Caco-2 (cell line): ENCODE measurements around the gene UBE2N. TPM values are rescaled to one million over a fixed set of nuclear protein-coding genes. Genes with fewer than 3 reads are reported as not detected.
"Not testable (repeated sequence)": the region's sequence is repeated elsewhere in the genome, so short reads cannot be mapped to it uniquely, and the experiment has no call there.

Experiments
- BruUV-seq: library from RNA; stranded (reverse); fragments of 400-500 nt; replicated peaks from 2 replicates; lab custom pipeline; 2021; lab: Mats Ljungman, UMichigan
- CTCF ChIA-PET: fragments of 300-600 bp; sonication (Branson Sonifier 250); formaldehyde crosslinking; loops from one replicate; lab custom pipeline; 2022; ENCODE audit warnings: antibody characterized with exemption; lab: Charles Lee
- POLR2A ChIA-PET: fragments of 300-600 bp; sonication (Branson Sonifier 250); formaldehyde crosslinking; loops from one replicate; lab custom pipeline; 2022; ENCODE audit warnings: antibody characterized with exemption; lab: Charles Lee
- DNase-seq, 2 experiments: peaks; one replicate each; pipeline versions ENCODE4 v3.0.0 to v3.0.0-alpha.2; 2020 to 2022
- H3K27me3 ChIP-seq: replicated peaks from 2 replicates; pipeline ENCODE4 v1.6.0; 2011; ENCODE audit warnings: low read length; ENCODE audit not compliant: control insufficient read depth, insufficient read depth
- H3K36me3 ChIP-seq: 2 replicates; pipeline ENCODE4 v1.5.1; 2011; ENCODE audit warnings: low read length; ENCODE audit not compliant: control insufficient read depth, insufficient read depth
- H3K4me1 ChIP-seq: fragments of 250-450 bp; sonication (Bioruptor Pico); 2 replicates; pipeline ENCODE4 v1.5.1; 2020; ENCODE audit warnings: mild to moderate bottlenecking
- H3K4me3 ChIP-seq: 2 replicates; pipeline ENCODE4 v1.5.1; 2011; ENCODE audit warnings: low read depth, mild to moderate bottlenecking, control low read depth, low read length
- H3K9me3 ChIP-seq: fragments of 250-450 bp; sonication (Bioruptor Pico); 2 replicates; pipeline ENCODE4 v1.5.1; 2020; ENCODE audit warnings: mild to moderate bottlenecking, moderate library complexity
- H3K27ac Mint-ChIP-seq: one replicate; pipeline ENCODE4 v1.8.0; 2022; ENCODE audit warnings: mixed read lengths; ENCODE audit not compliant: unreplicated experiment
- H3K27me3 Mint-ChIP-seq: one replicate; pipeline ENCODE4 v1.8.0; 2022; ENCODE audit warnings: mixed read lengths; ENCODE audit not compliant: insufficient read depth, unreplicated experiment
- H3K36me3 Mint-ChIP-seq: one replicate; pipeline ENCODE4 v1.8.0; 2022; ENCODE audit warnings: mild to moderate bottlenecking, mixed read lengths; ENCODE audit not compliant: insufficient read depth, unreplicated experiment
- H3K4me1 Mint-ChIP-seq: one replicate; pipeline ENCODE4 v1.8.0; 2022; ENCODE audit warnings: low read depth, mixed read lengths; ENCODE audit not compliant: unreplicated experiment
- H3K4me3 Mint-ChIP-seq: one replicate; pipeline ENCODE4 v1.8.0; 2022; ENCODE audit warnings: mild to moderate bottlenecking, moderate library complexity, mixed read lengths; ENCODE audit not compliant: unreplicated experiment
- H3K9me3 Mint-ChIP-seq: one replicate; pipeline ENCODE4 v1.8.0; 2022; ENCODE audit warnings: mixed read lengths; ENCODE audit not compliant: unreplicated experiment
- intact Hi-C: fragments of 100-400 bp; cut with micrococcal nuclease; formaldehyde crosslinking; loops from one replicate; pipeline ENCODE4 v1.10.0; 2022; ENCODE audit not compliant: unreplicated experiment
- total RNA-seq: library from RNA; stranded (reverse); gene quantifications from 2 replicates; pipeline ENCODE4 v1.2.3, GENCODE V29; 2022
- TF ChIP-seq, protein P1 (sequence below), 2 experiments: fragments of 200-600 bp in 1 of 2; IDR thresholded peaks; 1 replicate in 1 of 2; 2 replicates in 1 of 2; pipeline versions ENCODE4 v1.5.1 to v1.8.0; 2011 to 2022; ENCODE audit warnings: antibody characterized with exemption in 1 of 2, control low read depth in 1 of 2, inconsistent platforms in 1 of 2, low read depth in 1 of 2, low read length in 1 of 2, mild to moderate bottlenecking in 1 of 2, moderate library complexity in 1 of 2; ENCODE audit not compliant: insufficient read depth in 1 of 2, severe bottlenecking in 1 of 2, unreplicated experiment in 1 of 2

The UBE2N gene
- total RNA-seq, 1 experiment from 2014 or later = 153 TPM

DNA sequence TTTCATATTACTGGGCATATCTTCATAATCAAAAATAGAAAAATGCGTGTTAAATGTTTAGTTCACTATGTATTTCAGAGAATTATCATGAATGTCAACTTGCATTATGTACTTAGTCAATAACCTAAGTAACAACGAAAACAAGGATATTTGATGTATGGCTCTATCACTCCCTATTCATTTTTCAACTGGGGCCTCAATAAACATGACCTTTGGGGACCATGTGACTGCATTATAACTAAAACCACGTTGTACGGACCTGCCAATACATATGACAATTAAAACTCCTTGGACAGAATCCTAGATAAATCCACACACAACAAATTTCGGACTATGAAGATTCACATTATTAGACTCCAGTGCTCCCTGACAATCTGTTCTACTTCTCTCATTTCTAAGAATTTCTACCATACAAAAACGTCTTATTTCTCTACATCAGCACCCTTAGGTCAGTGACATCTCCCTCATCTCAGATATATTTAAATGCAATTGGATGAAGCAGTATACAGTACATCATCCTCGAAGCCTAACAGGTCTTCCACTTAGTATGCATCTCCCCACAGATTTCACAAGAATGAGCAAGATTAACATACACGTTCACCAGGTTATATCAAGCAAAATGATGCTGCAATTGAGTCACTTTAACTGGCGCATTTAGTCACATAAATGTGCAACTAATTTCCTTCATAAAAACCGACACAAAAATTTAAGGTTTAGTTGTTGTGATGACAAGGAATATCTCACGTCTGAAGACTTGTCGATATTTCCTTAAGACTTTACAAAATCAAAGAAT lies 1.5 kb downstream of the UBE2N start:
- H3K4me3 Mint-ChIP-seq = peak overlapping the region; percentile 98
- peaks cover 11% of the 10 kb centered on the region for H3K36me3 Mint-ChIP-seq
- TF ChIP-seq, protein P1, sequence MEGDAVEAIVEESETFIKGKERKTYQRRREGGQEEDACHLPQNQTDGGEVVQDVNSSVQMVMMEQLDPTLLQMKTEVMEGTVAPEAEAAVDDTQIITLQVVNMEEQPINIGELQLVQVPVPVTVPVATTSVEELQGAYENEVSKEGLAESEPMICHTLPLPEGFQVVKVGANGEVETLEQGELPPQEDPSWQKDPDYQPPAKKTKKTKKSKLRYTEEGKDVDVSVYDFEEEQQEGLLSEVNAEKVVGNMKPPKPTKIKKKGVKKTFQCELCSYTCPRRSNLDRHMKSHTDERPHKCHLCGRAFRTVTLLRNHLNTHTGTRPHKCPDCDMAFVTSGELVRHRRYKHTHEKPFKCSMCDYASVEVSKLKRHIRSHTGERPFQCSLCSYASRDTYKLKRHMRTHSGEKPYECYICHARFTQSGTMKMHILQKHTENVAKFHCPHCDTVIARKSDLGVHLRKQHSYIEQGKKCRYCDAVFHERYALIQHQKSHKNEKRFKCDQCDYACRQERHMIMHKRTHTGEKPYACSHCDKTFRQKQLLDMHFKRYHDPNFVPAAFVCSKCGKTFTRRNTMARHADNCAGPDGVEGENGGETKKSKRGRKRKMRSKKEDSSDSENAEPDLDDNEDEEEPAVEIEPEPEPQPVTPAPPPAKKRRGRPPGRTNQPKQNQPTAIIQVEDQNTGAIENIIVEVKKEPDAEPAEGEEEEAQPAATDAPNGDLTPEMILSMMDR (IDR thresholded peaks at IDR 0.05; ENCODE audit: insufficient read depth in 1 of 2, low read depth in 1 of 2, low read length in 1 of 2, severe bottlenecking in 1 of 2, unreplicated experiment in 1 of 2) = no peak
- no peaks in the 10 kb centered on the region for H3K9me3 Mint-ChIP-seq
- DNase-seq = no peak
- intact Hi-C loops = no loop called here
- ChIA-PET CTCF (no interaction called here), POLR2A (no interaction called here)
- peak overlapping the region; percentile 10 for H3K27ac Mint-ChIP-seq
- peaks cover 17% of the 10 kb centered on the region for H3K4me1 ChIP-seq
- H3K27me3 Mint-ChIP-seq = no peaks in the 10 kb centered on the region
- peak overlapping the region; percentile 93 for H3K4me3 ChIP-seq
- H3K36me3 ChIP-seq = no peaks in the 10 kb centered on the region
- peaks cover 44% of the 10 kb centered on the region for H3K4me1 Mint-ChIP-seq
- BruUV-seq = TSS peak; percentile 48
- H3K27me3 ChIP-seq = no peaks in the 10 kb centered on the region
- H3K9me3 ChIP-seq = no peaks in the 10 kb centered on the region

DNA sequence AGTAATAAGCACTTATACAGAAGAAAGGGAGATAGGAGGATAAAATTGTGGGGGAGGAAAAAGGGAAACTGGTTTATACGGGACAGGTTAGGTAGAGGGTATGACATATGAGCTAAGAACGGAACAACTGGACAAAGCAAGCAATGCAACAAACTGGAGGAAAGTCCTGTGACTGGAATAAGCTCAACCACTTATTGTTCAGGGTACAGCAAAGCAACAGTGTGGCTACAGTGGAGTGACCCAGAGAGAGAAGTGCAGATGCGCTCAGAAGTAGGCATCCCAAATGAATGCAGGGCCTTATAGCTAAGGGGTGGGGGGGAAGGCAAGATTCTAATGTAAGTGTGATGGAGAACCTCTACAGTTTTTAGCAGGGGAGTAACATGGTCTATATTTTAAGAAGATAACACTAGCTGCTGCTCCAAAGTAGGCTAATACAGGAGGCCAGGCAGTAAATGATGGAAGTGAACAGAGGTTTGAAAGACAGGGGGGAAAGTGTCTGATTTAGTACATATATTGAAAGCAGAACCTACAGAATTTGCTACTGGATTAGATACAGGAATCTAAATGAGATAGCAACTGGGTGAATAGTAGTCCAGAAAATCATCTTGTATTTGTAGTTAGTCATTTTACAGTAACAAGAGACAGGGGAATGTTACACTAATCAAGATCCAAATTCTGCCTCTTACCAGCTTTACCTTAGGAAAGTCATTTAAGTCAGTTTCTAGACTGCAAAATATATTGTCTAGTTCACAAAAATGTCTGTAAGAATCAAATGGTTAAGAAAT lies 3.3 kb downstream of the UBE2N start:
- Mint-ChIP-seq H3K36me3 (peaks cover 11% of the 10 kb centered on the region), H3K4me3 (peak overlapping the region; percentile 0), H3K27me3 (no peaks in the 10 kb centered on the region), H3K27ac (no peak overlapping the region), H3K9me3 (no peaks in the 10 kb centered on the region), H3K4me1 (peaks cover 44% of the 10 kb centered on the region)
- TF ChIP-seq, protein P1 (IDR thresholded peaks at IDR 0.05; ENCODE audit: insufficient read depth in 1 of 2, low read depth in 1 of 2, low read length in 1 of 2, severe bottlenecking in 1 of 2, unreplicated experiment in 1 of 2) = no peak
- Histone ChIP-seq H3K4me3 (no peak overlapping the region), H3K9me3 (no peaks in the 10 kb centered on the region), H3K27me3 (no peaks in the 10 kb centered on the region), H3K36me3 (no peaks in the 10 kb centered on the region), H3K4me1 (peaks cover 17% of the 10 kb centered on the region)
- intact Hi-C loops = no loop called here
- no peak for DNase-seq
- no TSS peak for BruUV-seq
- CTCF ChIA-PET = no interaction called here
- POLR2A ChIA-PET = no interaction called here

DNA sequence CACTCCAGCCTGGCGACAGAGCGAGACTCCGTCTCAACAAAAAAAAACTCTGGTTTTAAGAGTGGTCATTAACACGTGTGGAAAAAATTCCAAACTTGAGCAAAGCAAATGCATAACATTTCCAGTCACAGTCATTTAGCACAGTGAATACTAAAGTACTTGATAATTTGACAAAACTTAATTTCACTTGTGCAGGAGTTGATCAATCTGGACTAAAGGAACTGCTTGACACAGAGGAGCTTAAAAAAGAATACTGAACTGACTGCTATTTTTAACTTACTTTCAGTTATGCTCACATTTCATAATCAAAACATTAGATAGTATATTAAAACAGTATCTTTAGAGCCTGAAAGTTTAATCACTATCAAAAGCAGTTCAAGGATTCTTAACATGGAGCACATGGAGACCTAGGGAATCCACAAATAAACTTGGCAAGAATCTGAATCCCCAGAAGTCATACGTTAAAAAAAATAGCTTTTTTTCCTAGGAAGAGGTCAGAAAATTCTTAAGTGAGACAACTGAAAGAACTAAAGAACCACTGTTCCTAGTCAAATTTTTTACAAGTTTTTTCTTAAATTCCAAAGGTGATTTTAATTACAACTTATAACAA lies 7.4 kb downstream of the UBE2N start:
- DNase-seq = no peak
- no peaks in the 10 kb centered on the region for H3K27me3 ChIP-seq
- Mint-ChIP-seq H3K4me1 (peaks cover 34% of the 10 kb centered on the region), H3K4me3 (no peak overlapping the region), H3K27me3 (no peaks in the 10 kb centered on the region), H3K36me3 (no peaks in the 10 kb centered on the region), H3K27ac (no peak overlapping the region), H3K9me3 (no peaks in the 10 kb centered on the region)
- no peak overlapping the region for H3K4me3 ChIP-seq
- CTCF ChIA-PET = interaction anchor here (0.5 kb wide), 1 partner anchor 578 kb away, joined by 9 read pairs; no protein-coding TSS in a partner anchor
- peaks cover 15% of the 10 kb centered on the region for H3K4me1 ChIP-seq
- intact Hi-C loops = no loop called here
- H3K9me3 ChIP-seq = no peaks in the 10 kb centered on the region
- TF ChIP-seq, protein P1 (IDR thresholded peaks at IDR 0.05; ENCODE audit: insufficient read depth in 1 of 2, low read depth in 1 of 2, low read length in 1 of 2, severe bottlenecking in 1 of 2, unreplicated experiment in 1 of 2) = no peak
- H3K36me3 ChIP-seq = no peaks in the 10 kb centered on the region
- POLR2A ChIA-PET = no interaction called here
- BruUV-seq = no TSS peak

DNA sequence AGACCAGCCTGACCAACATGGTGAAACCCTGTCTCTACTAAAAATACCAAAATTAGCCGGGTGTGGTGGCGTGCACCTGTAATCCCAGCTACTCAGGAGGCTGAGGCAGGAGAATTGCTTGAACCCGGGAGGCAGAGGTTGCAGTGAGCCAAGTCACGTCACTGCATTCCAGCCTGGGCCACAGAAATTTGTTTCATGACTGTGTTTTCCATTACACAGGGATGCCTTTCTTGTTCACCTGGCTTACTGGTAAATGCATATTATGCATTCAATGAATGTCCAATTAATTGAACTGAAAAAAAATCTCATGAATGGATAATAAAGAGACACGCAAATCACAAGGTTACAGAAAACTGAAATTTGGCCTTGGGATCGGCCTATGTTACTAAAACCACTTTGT lies 9.7 kb downstream of the UBE2N start:
- H3K9me3 Mint-ChIP-seq, H3K4me3 Mint-ChIP-seq, H3K9me3 ChIP-seq, DNase-seq, H3K4me3 ChIP-seq, H3K27me3 ChIP-seq, intact Hi-C loops, H3K27ac Mint-ChIP-seq, BruUV-seq, H3K4me1 ChIP-seq, CTCF ChIA-PET, H3K36me3 ChIP-seq, H3K27me3 Mint-ChIP-seq: not testable (repeated sequence)
- Mint-ChIP-seq H3K4me1 (peaks cover 27% of the 10 kb centered on the region), H3K36me3 (peaks cover 11% of the 10 kb centered on the region)
- POLR2A ChIA-PET = interaction anchor here (0.7 kb wide), 1 partner anchor 16 kb away, joined by 3 read pairs; no protein-coding TSS in a partner anchor
